ENCODE measurements around the gene TGM4. TPM values are rescaled to one million over a fixed set of nuclear protein-coding genes. Genes with fewer than 3 reads are reported as not detected.

The TGM4 gene
- total and polyA plus RNA-seq, 2 experiments from 2014 or later, result not detected

- TF ChIP-seq REST (IDR thresholded peaks at IDR 0.05; ENCODE audit: unreplicated experiment) (no peak), EZH2phosphoT487 (IDR thresholded peaks at IDR 0.05; ENCODE audit: unreplicated experiment) (no peak), CREB1 (CRISPR knock-in tag; IDR thresholded peaks at IDR 0.05; ENCODE audit: low read depth) (no peak), CTCF (conservative IDR thresholded peaks at IDR 0.05; ENCODE audit: low read depth in 2 of 2) (no peak), NANOG (IDR thresholded peaks at IDR 0.05; ENCODE audit: borderline replicate concordance) (no peak), ZNF331 (CRISPR knock-in tag; IDR thresholded peaks at IDR 0.05; ENCODE audit: low read depth) (no peak), ZNF114 (CRISPR knock-in tag; IDR thresholded peaks at IDR 0.05) (no peak)
- TF ChIP-seq, protein P1, sequence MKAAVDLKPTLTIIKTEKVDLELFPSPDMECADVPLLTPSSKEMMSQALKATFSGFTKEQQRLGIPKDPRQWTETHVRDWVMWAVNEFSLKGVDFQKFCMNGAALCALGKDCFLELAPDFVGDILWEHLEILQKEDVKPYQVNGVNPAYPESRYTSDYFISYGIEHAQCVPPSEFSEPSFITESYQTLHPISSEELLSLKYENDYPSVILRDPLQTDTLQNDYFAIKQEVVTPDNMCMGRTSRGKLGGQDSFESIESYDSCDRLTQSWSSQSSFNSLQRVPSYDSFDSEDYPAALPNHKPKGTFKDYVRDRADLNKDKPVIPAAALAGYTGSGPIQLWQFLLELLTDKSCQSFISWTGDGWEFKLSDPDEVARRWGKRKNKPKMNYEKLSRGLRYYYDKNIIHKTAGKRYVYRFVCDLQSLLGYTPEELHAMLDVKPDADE (IDR thresholded peaks at IDR 0.05), result no peak
Measured at GRCh38 chr3:44930911-44931310, 56.5 kb downstream of the TGM4 start (continued).

GRCh38 chr3:44931791-44932190 is 57.4 kb downstream of the TGM4 start:
- no peak overlapping the region for H3K27ac ChIP-seq (ENCODE audit: low read depth)
- TF ChIP-seq REST (IDR thresholded peaks at IDR 0.05; ENCODE audit: unreplicated experiment) (no peak), CTCF (conservative IDR thresholded peaks at IDR 0.05; ENCODE audit: low read depth in 2 of 2) (no peak), STAT1 (IDR thresholded peaks at IDR 0.05; ENCODE audit: unreplicated experiment) (no peak), NANOG (IDR thresholded peaks at IDR 0.05; ENCODE audit: borderline replicate concordance) (no peak), ZNF114 (CRISPR knock-in tag; IDR thresholded peaks at IDR 0.05) (no peak), EZH2phosphoT487 (IDR thresholded peaks at IDR 0.05; ENCODE audit: unreplicated experiment) (no peak), JUNB (IDR thresholded peaks at IDR 0.05; ENCODE audit: unreplicated experiment) (no peak), POLR2AphosphoS5 (IDR thresholded peaks at IDR 0.05; ENCODE audit: low read depth) (no peak), CREB1 (CRISPR knock-in tag; IDR thresholded peaks at IDR 0.05; ENCODE audit: low read depth) (no peak)
- H3K79me2 ChIP-seq (replicated peaks; ENCODE audit: insufficient read depth), result no peaks in the 10 kb centered on the region; the same call in 1 of the 2 replicates
- Mint-ChIP-seq H3K27ac (no peak overlapping the region), H3K4me1 (peaks cover 15% of the 10 kb centered on the region), H3K9me3 (no peaks in the 10 kb centered on the region), H3K27me3 (ENCODE audit: insufficient read depth, low read depth, poor library complexity) (peaks cover 8% of the 10 kb centered on the region), H3K4me3 (no peak overlapping the region), H3K36me3 (ENCODE audit: low read depth) (peaks cover 49% of the 10 kb centered on the region)
- ATAC-seq, result no peak
- no peaks in the 10 kb centered on the region for H3K27me3 ChIP-seq (ENCODE audit: insufficient read depth)
- H3K4me2 ChIP-seq, result no peak overlapping the region
- H3K4me1 ChIP-seq (ENCODE audit: insufficient read depth), result no peaks in the 10 kb centered on the region
- H3K36me3 ChIP-seq (ENCODE audit: insufficient read depth), result peaks cover 11% of the 10 kb centered on the region; the same call in 1 of the 2 replicates
- H3K4me3 ChIP-seq, result no peak overlapping the region
- no peaks in the 10 kb centered on the region for H3F3A ChIP-seq (replicated peaks; ENCODE audit: low read depth)
- no peak overlapping the region for H2AFZ ChIP-seq
- H4K20me1 ChIP-seq (replicated peaks; ENCODE audit: insufficient read depth), result 0 out of 2 replicates have a peak, but pooled peaks cover 2% of the 10 kb centered on the region
- H3K9me2 ChIP-seq (ENCODE audit: insufficient read depth), result no peaks in the 10 kb centered on the region
- no peak for DNase-seq (ENCODE audit: low spot score)
